B cell (primary cell): Measurements from ENCODE around the gene EPHB1. TPM values are rescaled to one million over a fixed set of nuclear protein-coding genes. Genes with fewer than 3 reads are reported as not detected.

Source experiments
- ATAC-seq: fragments of 200-7000 bp; cut with Tn5 transposase; one replicate; pipeline ENCODE4 v1.10.0; 2021; ENCODE audit warnings: low read depth, mild to moderate bottlenecking, moderate number of reproducible peaks, moderate library complexity
- CTCF ChIA-PET: fragments of 350-600 bp; sonication (Branson Sonifier 250); formaldehyde crosslinking; loops from one replicate; lab custom pipeline; 2021; ENCODE audit warnings: antibody characterized with exemption, inconsistent platforms; lab: Charles Lee
- POLR2A ChIA-PET: fragments of 350-600 bp; sonication (Branson Sonifier 250); formaldehyde crosslinking; loops from one replicate; lab custom pipeline; 2021; ENCODE audit warnings: antibody characterized with exemption; lab: Charles Lee
- DNase-seq: peaks from one replicate; pipeline ENCODE4 v3.0.0; 2013
- H2AFZ ChIP-seq: 2 replicates; pipeline ENCODE4 v1.6.1; 2012; ENCODE audit warnings: mild to moderate bottlenecking, low read depth, low read length; ENCODE audit not compliant: insufficient read depth, poor library complexity, severe bottlenecking
- H3K27ac ChIP-seq, 2 donors: 1 replicate in 1 of 2; 2 replicates in 1 of 2; pipeline ENCODE4 v1.5.1; 2012 to 2013; ENCODE audit warnings: low read length in 2 of 2, mild to moderate bottlenecking in 2 of 2, moderate library complexity in 1 of 2
- H3K27me3 ChIP-seq, 4 experiments: fragments of 200-600 bp in 1 of 4; sonication (generic) in 1 of 4; replicated peaks in 1 of 4; 1 replicate in 2 of 4; 2 replicates in 2 of 4; pipeline versions ENCODE4 v1.6.1 to v1.7.0; 2013 to 2016; ENCODE audit warnings: low read length in 3 of 4, mild to moderate bottlenecking in 2 of 4, mixed read lengths in 1 of 4, moderate library complexity in 1 of 4; ENCODE audit not compliant: insufficient read depth in 4 of 4, control insufficient read depth in 3 of 4; ENCODE audit errors: control extremely low read depth in 1 of 4
- H3K36me3 ChIP-seq, 2 experiments: replicated peaks in 1 of 2; 1 replicate in 1 of 2; 2 replicates in 1 of 2; pipeline versions ENCODE4 v1.6.1 to v1.7.1; 2013; ENCODE audit warnings: low read length in 1 of 2; ENCODE audit not compliant: insufficient read depth in 2 of 2, control insufficient read depth in 1 of 2; ENCODE audit errors: control extremely low read depth in 1 of 2, extremely low read depth in 1 of 2
- H3K4me1 ChIP-seq, 2 donors: fragments of 200-600 bp in 1 of 2; sonication (generic) in 1 of 2; 1 replicate in 1 of 2; 2 replicates in 1 of 2; pipeline versions ENCODE4 v1.5.1 to v1.6.1; 2013 to 2017; ENCODE audit warnings: low read length in 2 of 2; ENCODE audit not compliant: control insufficient read depth in 2 of 2, insufficient read depth in 2 of 2
- H3K4me2 ChIP-seq: replicated peaks from 2 replicates; pipeline ENCODE3; 2012; ENCODE audit warnings: mild to moderate bottlenecking, low read depth, low read length; ENCODE audit not compliant: poor library complexity, severe bottlenecking
- H3K4me3 ChIP-seq, 5 experiments: fragments of 200-600 bp in 1 of 5; sonication (generic) in 1 of 5; 1 replicate in 3 of 5; 2 replicates in 2 of 5; pipeline versions ENCODE4 v1.5.1 to v1.7.0; 2011 to 2016; ENCODE audit warnings: low read length in 4 of 5, mild to moderate bottlenecking in 4 of 5, low read depth in 2 of 5, control low read depth in 1 of 5, moderate library complexity in 1 of 5; ENCODE audit not compliant: insufficient read depth in 1 of 5; ENCODE audit errors: control extremely low read depth in 1 of 5, extremely low read depth in 1 of 5
- H3K79me2 ChIP-seq: fragments of 200-600 bp; sonication (generic); one replicate; pipeline ENCODE4 v1.6.0; 2016; ENCODE audit warnings: low read length; ENCODE audit not compliant: control insufficient read depth, insufficient read depth
- H3K9ac ChIP-seq: fragments of 200-600 bp; sonication (generic); 2 replicates; pipeline ENCODE4 v1.6.1; 2017; ENCODE audit warnings: mild to moderate bottlenecking, low read length, moderate library complexity
- H3K9me3 ChIP-seq, 3 donors: one replicate each; pipeline versions ENCODE4 v1.6.1 to v1.7.1; 2013; ENCODE audit warnings: low read length in 2 of 3; ENCODE audit not compliant: control insufficient read depth in 2 of 3, insufficient read depth in 1 of 3; ENCODE audit errors: control extremely low read depth in 1 of 3
- H4K20me1 ChIP-seq: 2 replicates; pipeline ENCODE4 v1.6.0; 2012; ENCODE audit warnings: mild to moderate bottlenecking, low read length; ENCODE audit not compliant: insufficient read depth, control insufficient read depth, poor library complexity, severe bottlenecking
- H3K27ac Mint-ChIP-seq: one replicate; pipeline ENCODE4 v1.8.0; 2021; ENCODE audit warnings: mixed read lengths
- H3K27me3 Mint-ChIP-seq: one replicate; pipeline ENCODE4 v1.8.0; 2021; ENCODE audit warnings: mixed read lengths
- H3K4me1 Mint-ChIP-seq: one replicate; pipeline ENCODE4 v1.8.0; 2021; ENCODE audit warnings: mixed read lengths
- H3K4me3 Mint-ChIP-seq: one replicate; pipeline ENCODE4 v1.8.0; 2021; ENCODE audit warnings: mixed read lengths
- H3K9me3 Mint-ChIP-seq: one replicate; pipeline ENCODE4 v1.8.0; 2022; ENCODE audit warnings: mixed read lengths; ENCODE audit not compliant: insufficient read depth
- EZH2 ChIP-seq: IDR thresholded peaks from 2 replicates; pipeline ENCODE4 v1.6.1; 2012; ENCODE audit warnings: borderline replicate concordance, low read depth, mild to moderate bottlenecking, moderate library complexity, low read length; ENCODE audit not compliant: insufficient read depth, poor library complexity, severe bottlenecking
- WGBS: methylation state at CpG from one replicate; pipeline ENCODE4 v1.1.5; 2013; ENCODE audit warnings: missing lambda C conversion rate; ENCODE audit not compliant: insufficient coverage; 5-methylcytosine and 5-hydroxymethylcytosine counted together
- intact Hi-C: fragments of 100-400 bp; cut with micrococcal nuclease; formaldehyde crosslinking; loops from one replicate; pipeline ENCODE4 v1.10.0; 2022
- polyA plus RNA-seq: library from polyadenylated mRNA; depleted of rRNA; stranded (reverse); fragments of >200 nt; gene quantifications from 2 replicates; pipeline ENCODE4 v1.2.3, GENCODE V29; 2012
- total RNA-seq, 2 donors: library from RNA; stranded (reverse); fragments of 120-200 nt in 1 of 2; gene quantifications; 1 replicate in 1 of 2; 2 replicates in 1 of 2; pipeline versions ENCODE4 v1.2.3 to v1.2.4, GENCODE V29; 2013 to 2022
- TF ChIP-seq, protein P1 (sequence below): fragments of 200-600 bp; IDR thresholded peaks from one replicate; pipeline ENCODE4 v1.8.0; 2022; ENCODE audit warnings: antibody characterized with exemption, mild to moderate bottlenecking

EPHB1 gene
- total and polyA plus RNA-seq, 2 donors (not counting 1 experiment from before 2014, with no cell fraction given), result 0.01 TPM; not detected in 1

DNA sequence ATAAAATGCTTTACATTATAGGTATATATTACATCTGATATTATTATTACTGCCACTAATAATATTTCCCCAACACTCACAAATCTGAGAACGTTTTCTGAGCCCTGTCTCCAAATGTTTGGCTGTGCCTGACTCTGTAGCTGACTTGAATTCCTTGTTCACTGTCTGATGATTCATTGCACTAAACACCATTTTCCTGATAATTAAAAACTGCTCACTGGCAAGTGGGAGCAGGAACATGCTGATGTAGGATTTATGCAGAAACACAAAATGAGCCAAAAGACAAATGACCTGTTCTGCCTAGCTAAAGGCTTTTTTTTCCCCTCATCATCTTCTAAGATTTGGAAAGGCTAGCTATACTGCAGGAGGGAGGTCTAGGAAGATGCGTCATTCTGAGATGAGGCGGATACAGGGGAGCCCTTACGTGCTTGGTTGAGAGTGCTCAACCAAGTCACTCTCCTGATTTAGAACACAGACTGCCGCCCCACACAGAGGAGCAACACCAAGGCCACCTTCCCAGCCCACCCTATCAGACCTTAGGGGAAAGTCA is 380.7 kb downstream of the EPHB1 start:
- DNase-seq (no peak), ATAC-seq (no peak)
- peaks cover 4% of the 10 kb centered on the region for H3K27me3 Mint-ChIP-seq
- Histone ChIP-seq H3K4me3 (no peak overlapping the region), H2AFZ (no peak overlapping the region), H3K4me2 (no peak overlapping the region), H3K27ac (no peak overlapping the region), H3K27me3 (no peaks in the 10 kb centered on the region), H4K20me1 (no peaks in the 10 kb centered on the region), H3K9ac (no peak overlapping the region), H3K36me3 (no peaks in the 10 kb centered on the region), H3K9me3 (peaks cover 0 to 4% (median 0%) of the 10 kb centered on the region in 3 donors), H3K79me2 (no peaks in the 10 kb centered on the region), H3K4me1 (no peaks in the 10 kb centered on the region)
- H3K9me3 Mint-ChIP-seq, result no peaks in the 10 kb centered on the region
- H3K4me1 Mint-ChIP-seq, result no peaks in the 10 kb centered on the region
- H3K27ac Mint-ChIP-seq, result no peak overlapping the region
- no peak for TF ChIP-seq EZH2
- TF ChIP-seq, protein P1, sequence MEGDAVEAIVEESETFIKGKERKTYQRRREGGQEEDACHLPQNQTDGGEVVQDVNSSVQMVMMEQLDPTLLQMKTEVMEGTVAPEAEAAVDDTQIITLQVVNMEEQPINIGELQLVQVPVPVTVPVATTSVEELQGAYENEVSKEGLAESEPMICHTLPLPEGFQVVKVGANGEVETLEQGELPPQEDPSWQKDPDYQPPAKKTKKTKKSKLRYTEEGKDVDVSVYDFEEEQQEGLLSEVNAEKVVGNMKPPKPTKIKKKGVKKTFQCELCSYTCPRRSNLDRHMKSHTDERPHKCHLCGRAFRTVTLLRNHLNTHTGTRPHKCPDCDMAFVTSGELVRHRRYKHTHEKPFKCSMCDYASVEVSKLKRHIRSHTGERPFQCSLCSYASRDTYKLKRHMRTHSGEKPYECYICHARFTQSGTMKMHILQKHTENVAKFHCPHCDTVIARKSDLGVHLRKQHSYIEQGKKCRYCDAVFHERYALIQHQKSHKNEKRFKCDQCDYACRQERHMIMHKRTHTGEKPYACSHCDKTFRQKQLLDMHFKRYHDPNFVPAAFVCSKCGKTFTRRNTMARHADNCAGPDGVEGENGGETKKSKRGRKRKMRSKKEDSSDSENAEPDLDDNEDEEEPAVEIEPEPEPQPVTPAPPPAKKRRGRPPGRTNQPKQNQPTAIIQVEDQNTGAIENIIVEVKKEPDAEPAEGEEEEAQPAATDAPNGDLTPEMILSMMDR, result no peak
- ChIA-PET POLR2A (no interaction called here), CTCF (no interaction called here)
- 81% methylated on average over 3 of the region's 5 CpGs for WGBS
- intact Hi-C loops, result no loop called here
- H3K4me3 Mint-ChIP-seq, result no peak overlapping the region

DNA sequence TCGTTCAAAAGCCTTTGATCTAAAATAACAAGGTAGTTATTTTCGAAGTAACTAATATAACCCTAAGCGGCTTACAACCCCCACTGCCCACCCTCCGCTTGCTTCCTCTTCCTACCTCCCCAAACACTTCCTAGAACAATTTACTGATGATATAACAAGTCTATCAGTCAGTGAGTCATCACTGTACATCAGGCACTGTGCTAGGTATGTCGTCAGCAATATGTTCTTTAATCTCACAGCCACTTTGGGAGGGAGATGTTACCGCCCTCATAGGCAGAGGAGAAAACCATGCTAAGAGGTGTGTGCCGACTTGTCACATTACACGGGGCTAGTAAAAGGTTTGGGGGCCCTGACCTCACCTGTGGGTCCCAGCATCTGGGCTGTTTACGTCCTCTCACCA is 381.8 kb downstream of the EPHB1 start:
- H4K20me1 ChIP-seq, result no peaks in the 10 kb centered on the region
- no peaks in the 10 kb centered on the region for H3K4me1 ChIP-seq
- H3K27me3 ChIP-seq, result no peaks in the 10 kb centered on the region
- no peak overlapping the region for H2AFZ ChIP-seq
- H3K9me3 Mint-ChIP-seq, result no peaks in the 10 kb centered on the region
- H3K27me3 Mint-ChIP-seq, result peaks cover 4% of the 10 kb centered on the region
- no peak overlapping the region for H3K4me3 ChIP-seq
- H3K4me3 Mint-ChIP-seq, result no peak overlapping the region
- H3K4me2 ChIP-seq, result no peak overlapping the region
- no peaks in the 10 kb centered on the region for H3K36me3 ChIP-seq
- intact Hi-C loops, result no loop called here
- ChIA-PET CTCF (no interaction called here), POLR2A (no interaction called here)
- no peak overlapping the region for H3K27ac ChIP-seq
- H3K79me2 ChIP-seq, result no peaks in the 10 kb centered on the region
- DNase-seq (no peak), ATAC-seq (no peak)
- peaks cover 0 to 4% (median 0%) of the 10 kb centered on the region in 3 donors for H3K9me3 ChIP-seq
- H3K27ac Mint-ChIP-seq, result no peak overlapping the region
- TF ChIP-seq, protein P1, result no peak
- TF ChIP-seq EZH2, result no peak
- H3K9ac ChIP-seq, result no peak overlapping the region
- no peaks in the 10 kb centered on the region for H3K4me1 Mint-ChIP-seq
- WGBS, result 80% methylated on average over 8 of the region's 9 CpGs
